Peyer's patch (tissue), 4 donors: Measurements from ENCODE around the gene CDC42SE2.

ENCODE experiments used
- POLR2A ChIP-seq, 2 donors: fragments of 450-650 bp; IDR thresholded peaks; one replicate each; pipeline ENCODE4 v1.5.1; 2017; ENCODE audit warnings: antibody characterized with exemption in 2 of 2, mild to moderate bottlenecking in 2 of 2, moderate library complexity in 2 of 2
- TF ChIP-seq, protein P1 (sequence below), 6 experiments: fragments of 450-650 bp in 4 of 6; fragments of 200-600 bp in 2 of 6; sonication (generic) in 1 of 6; IDR thresholded peaks; one replicate each; pipeline ENCODE4 v1.5.1; 2017 to 2019; ENCODE audit warnings: antibody characterized with exemption in 6 of 6, mild to moderate bottlenecking in 3 of 6, moderate library complexity in 1 of 6

GRCh38 chr5:131316026-131316425, 52.2 kb downstream of the CDC42SE2 start:
- TF ChIP-seq, protein P1, sequence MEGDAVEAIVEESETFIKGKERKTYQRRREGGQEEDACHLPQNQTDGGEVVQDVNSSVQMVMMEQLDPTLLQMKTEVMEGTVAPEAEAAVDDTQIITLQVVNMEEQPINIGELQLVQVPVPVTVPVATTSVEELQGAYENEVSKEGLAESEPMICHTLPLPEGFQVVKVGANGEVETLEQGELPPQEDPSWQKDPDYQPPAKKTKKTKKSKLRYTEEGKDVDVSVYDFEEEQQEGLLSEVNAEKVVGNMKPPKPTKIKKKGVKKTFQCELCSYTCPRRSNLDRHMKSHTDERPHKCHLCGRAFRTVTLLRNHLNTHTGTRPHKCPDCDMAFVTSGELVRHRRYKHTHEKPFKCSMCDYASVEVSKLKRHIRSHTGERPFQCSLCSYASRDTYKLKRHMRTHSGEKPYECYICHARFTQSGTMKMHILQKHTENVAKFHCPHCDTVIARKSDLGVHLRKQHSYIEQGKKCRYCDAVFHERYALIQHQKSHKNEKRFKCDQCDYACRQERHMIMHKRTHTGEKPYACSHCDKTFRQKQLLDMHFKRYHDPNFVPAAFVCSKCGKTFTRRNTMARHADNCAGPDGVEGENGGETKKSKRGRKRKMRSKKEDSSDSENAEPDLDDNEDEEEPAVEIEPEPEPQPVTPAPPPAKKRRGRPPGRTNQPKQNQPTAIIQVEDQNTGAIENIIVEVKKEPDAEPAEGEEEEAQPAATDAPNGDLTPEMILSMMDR (IDR thresholded peaks at IDR 0.05) = no peak
- TF ChIP-seq POLR2A (IDR thresholded peaks at IDR 0.05) = no peak
